ENCODE results near the gene MYOM1. TPM values are rescaled to one million over a fixed set of nuclear protein-coding genes. Genes with fewer than 3 reads are reported as not detected.

Gene MYOM1
- total RNA-seq, 1 donor from 2014 or later: 0.49 TPM

DNA sequence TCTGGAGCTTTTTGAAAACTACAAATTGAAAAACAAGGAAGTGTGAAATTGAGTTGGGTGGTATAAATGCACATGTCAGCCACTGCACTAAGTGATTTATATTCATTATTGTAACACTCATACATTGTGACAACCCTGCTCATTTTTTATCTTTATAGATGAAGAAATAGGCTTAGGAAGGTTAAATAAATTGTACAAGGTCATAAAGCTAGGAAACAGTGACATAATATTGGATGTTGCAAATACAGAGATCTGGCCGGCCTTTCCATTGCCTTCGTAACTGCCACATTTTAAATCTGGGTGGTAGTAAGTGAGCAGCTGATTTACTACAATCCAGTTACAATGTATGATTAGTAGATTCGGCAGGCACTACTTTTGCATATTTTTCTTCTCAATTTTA, 130.2 kb downstream of the MYOM1 start:
- Mint-ChIP-seq H3K4me1 (ENCODE audit: unreplicated experiment) (peaks cover 4% of the 10 kb centered on the region), H3K27ac (ENCODE audit: unreplicated experiment) (no peak overlapping the region), H3K4me3 (ENCODE audit: unreplicated experiment) (no peak overlapping the region), H3K9me3 (ENCODE audit: unreplicated experiment) (no peaks in the 10 kb centered on the region), H3K36me3 (ENCODE audit: low read depth, unreplicated experiment) (no peaks in the 10 kb centered on the region), H3K27me3 (ENCODE audit: unreplicated experiment) (no peaks in the 10 kb centered on the region)
- DNase-seq (ENCODE audit: low spot score): no peak
- TF ChIP-seq, protein P1, sequence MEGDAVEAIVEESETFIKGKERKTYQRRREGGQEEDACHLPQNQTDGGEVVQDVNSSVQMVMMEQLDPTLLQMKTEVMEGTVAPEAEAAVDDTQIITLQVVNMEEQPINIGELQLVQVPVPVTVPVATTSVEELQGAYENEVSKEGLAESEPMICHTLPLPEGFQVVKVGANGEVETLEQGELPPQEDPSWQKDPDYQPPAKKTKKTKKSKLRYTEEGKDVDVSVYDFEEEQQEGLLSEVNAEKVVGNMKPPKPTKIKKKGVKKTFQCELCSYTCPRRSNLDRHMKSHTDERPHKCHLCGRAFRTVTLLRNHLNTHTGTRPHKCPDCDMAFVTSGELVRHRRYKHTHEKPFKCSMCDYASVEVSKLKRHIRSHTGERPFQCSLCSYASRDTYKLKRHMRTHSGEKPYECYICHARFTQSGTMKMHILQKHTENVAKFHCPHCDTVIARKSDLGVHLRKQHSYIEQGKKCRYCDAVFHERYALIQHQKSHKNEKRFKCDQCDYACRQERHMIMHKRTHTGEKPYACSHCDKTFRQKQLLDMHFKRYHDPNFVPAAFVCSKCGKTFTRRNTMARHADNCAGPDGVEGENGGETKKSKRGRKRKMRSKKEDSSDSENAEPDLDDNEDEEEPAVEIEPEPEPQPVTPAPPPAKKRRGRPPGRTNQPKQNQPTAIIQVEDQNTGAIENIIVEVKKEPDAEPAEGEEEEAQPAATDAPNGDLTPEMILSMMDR (IDR thresholded peaks at IDR 0.05; ENCODE audit: unreplicated experiment): no peak

DNA sequence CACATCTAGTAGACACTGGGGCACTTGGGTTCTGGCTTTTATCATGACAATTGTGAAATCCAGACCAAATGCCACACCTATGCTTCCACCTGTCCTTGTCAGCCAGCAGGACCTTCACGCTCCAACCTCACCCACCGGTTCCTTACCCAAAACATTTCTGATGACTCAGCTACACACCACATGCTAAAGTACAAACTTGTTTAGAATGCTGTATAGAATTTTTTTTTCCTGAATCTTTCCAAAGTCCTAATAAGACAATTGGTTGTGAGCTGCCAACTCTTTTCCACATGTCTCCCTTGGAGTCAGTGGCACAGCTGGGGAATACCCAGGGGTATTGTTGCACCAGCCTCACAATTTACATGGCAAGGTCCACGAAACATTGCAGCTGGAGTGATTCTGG, 131.3 kb downstream of the MYOM1 start:
- TF ChIP-seq, protein P1 (IDR thresholded peaks at IDR 0.05; ENCODE audit: unreplicated experiment): no peak
- peaks cover 4% of the 10 kb centered on the region for H3K4me1 Mint-ChIP-seq (ENCODE audit: unreplicated experiment)
- H3K4me3 Mint-ChIP-seq (ENCODE audit: unreplicated experiment): no peak overlapping the region
- H3K27me3 Mint-ChIP-seq (ENCODE audit: unreplicated experiment): no peaks in the 10 kb centered on the region
- no peak for DNase-seq (ENCODE audit: low spot score)
- no peaks in the 10 kb centered on the region for H3K9me3 Mint-ChIP-seq (ENCODE audit: unreplicated experiment)
- no peaks in the 10 kb centered on the region for H3K36me3 Mint-ChIP-seq (ENCODE audit: low read depth, unreplicated experiment)
- H3K27ac Mint-ChIP-seq (ENCODE audit: unreplicated experiment): no peak overlapping the region

DNA sequence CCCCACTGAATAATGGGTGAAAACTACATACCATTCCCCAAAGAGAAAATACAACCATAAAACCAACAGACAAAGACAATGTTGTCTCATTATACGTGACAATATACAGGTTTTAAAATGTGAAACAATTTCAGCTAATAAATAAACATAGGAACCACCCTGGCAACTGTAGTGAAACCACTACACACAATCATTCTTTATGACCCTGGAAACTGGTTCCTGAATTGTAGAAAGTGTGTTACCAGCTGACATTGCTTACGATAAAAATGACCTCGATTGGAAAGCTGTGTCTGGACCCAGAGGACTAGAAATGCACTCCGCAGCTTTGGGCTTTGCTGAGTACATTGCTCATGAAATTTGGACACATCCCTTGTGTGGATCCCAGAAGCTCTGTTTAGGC, 132.9 kb downstream of the MYOM1 start:
- Mint-ChIP-seq H3K27ac (ENCODE audit: unreplicated experiment) (no peak overlapping the region), H3K27me3 (ENCODE audit: unreplicated experiment) (peaks cover 1% of the 10 kb centered on the region), H3K4me1 (ENCODE audit: unreplicated experiment) (peaks cover 4% of the 10 kb centered on the region), H3K4me3 (ENCODE audit: unreplicated experiment) (no peak overlapping the region), H3K36me3 (ENCODE audit: low read depth, unreplicated experiment) (no peaks in the 10 kb centered on the region), H3K9me3 (ENCODE audit: unreplicated experiment) (no peaks in the 10 kb centered on the region)
- TF ChIP-seq, protein P1 (IDR thresholded peaks at IDR 0.05; ENCODE audit: unreplicated experiment): no peak
- DNase-seq (ENCODE audit: low spot score): no peak

DNA sequence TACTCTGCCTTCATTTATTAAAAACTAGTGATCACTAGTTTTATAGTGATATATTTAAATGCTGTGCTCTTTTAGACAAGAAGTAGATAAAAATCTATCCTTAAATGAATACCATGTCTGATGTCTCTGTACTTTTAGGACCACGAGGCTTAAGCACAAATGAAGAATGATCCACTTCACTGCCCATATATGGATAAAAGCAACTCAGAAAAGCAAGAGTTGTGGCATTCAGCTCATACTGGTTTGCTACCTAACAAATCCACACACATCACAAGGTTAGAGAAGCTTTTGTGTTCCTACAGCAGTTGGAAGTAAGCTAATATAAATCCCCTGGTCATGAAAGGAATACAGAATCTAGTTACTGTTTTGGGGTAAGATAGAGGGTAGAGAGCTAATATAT, 134.2 kb downstream of the MYOM1 start:
- Mint-ChIP-seq H3K9me3 (ENCODE audit: unreplicated experiment) (no peaks in the 10 kb centered on the region), H3K4me1 (ENCODE audit: unreplicated experiment) (peaks cover 4% of the 10 kb centered on the region), H3K36me3 (ENCODE audit: low read depth, unreplicated experiment) (no peaks in the 10 kb centered on the region), H3K27ac (ENCODE audit: unreplicated experiment) (no peak overlapping the region), H3K4me3 (ENCODE audit: unreplicated experiment) (no peak overlapping the region), H3K27me3 (ENCODE audit: unreplicated experiment) (peaks cover 1% of the 10 kb centered on the region)
- no peak for DNase-seq (ENCODE audit: low spot score)
- TF ChIP-seq, protein P1 (IDR thresholded peaks at IDR 0.05; ENCODE audit: unreplicated experiment): no peak

DNA sequence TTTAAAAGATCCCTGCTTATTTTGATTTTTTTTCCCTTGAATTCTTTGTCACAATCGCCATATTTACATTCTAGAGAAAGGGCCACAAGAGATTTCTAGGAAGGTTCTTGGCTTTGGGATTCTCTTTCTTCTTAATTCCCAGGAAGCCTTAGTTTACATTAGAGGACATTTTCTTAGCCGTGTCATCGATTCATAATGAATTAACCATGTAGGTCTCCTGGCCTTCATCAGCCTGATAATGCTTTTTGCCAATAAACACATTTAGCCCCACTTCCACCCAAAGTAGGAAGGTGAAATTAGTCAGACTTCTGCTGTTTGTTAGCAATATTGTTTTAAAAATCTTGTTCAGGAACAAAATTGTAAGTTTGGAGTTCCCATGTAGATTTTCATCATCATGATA, 135.6 kb downstream of the MYOM1 start:
- Mint-ChIP-seq H3K36me3 (ENCODE audit: low read depth, unreplicated experiment) (no peaks in the 10 kb centered on the region), H3K4me1 (ENCODE audit: unreplicated experiment) (peaks cover 4% of the 10 kb centered on the region), H3K27me3 (ENCODE audit: unreplicated experiment) (peaks cover 1% of the 10 kb centered on the region), H3K4me3 (ENCODE audit: unreplicated experiment) (no peak overlapping the region), H3K9me3 (ENCODE audit: unreplicated experiment) (no peaks in the 10 kb centered on the region), H3K27ac (ENCODE audit: unreplicated experiment) (no peak overlapping the region)
- no peak for DNase-seq (ENCODE audit: low spot score)
- TF ChIP-seq, protein P1 (IDR thresholded peaks at IDR 0.05; ENCODE audit: unreplicated experiment): no peak

Data from endothelial cell (in vitro differentiated cells).